Sigmoid colon (tissue), 4 donors: Measurements from ENCODE around the gene PLPPR2.

Experiments
- CTCF ChIP-seq, 4 experiments: fragments of 450-650 bp in 3 of 4; fragments of 200-600 bp in 1 of 4; IDR thresholded peaks; one replicate each; pipeline ENCODE4 v1.5.1; 2016 to 2019; ENCODE audit warnings: antibody characterized with exemption in 4 of 4, mild to moderate bottlenecking in 3 of 4, moderate library complexity in 2 of 4
- EP300 ChIP-seq, 4 donors: sonication (generic); formaldehyde crosslinking; IDR thresholded peaks; one replicate each; pipeline ENCODE4 v1.6.1; 2017; ENCODE audit warnings: antibody characterized with exemption in 4 of 4
- POLR2A ChIP-seq, 2 donors: fragments of 450-650 bp; IDR thresholded peaks; one replicate each; pipeline ENCODE4 v1.6.1; 2016; ENCODE audit warnings: antibody characterized with exemption in 2 of 2, mild to moderate bottlenecking in 2 of 2, moderate library complexity in 2 of 2

GRCh38 chr19:11325544-11325943 lies 29.7 kb upstream of the PLPPR2 start:
- TF ChIP-seq CTCF (IDR thresholded peaks at IDR 0.05) = no peak
- TF ChIP-seq POLR2A (IDR thresholded peaks at IDR 0.05) = no peak
- TF ChIP-seq EP300 (IDR thresholded peaks at IDR 0.05) = no peak
